Epithelial cell of proximal tubule (primary cell): ENCODE results near the gene THSD7A. TPM values are rescaled to one million over a fixed set of nuclear protein-coding genes. Genes with fewer than 3 reads are reported as not detected.

Experiments
- DNase-seq: peaks from one replicate; pipeline ENCODE4 v3.0.0-alpha.2; 2011; ENCODE audit warnings: low read depth
- H3K4me3 ChIP-seq: 2 replicates; pipeline ENCODE4 v1.5.1; 2011; ENCODE audit warnings: low read depth, mild to moderate bottlenecking, low read length
- total RNA-seq: library from RNA; depleted of rRNA; stranded (reverse); fragments of >200 nt; gene quantifications from 2 replicates; pipeline ENCODE4 v1.2.3, GENCODE V29; 2015
- TF ChIP-seq, protein P1 (sequence below): conservative IDR thresholded peaks from 2 replicates; pipeline ENCODE4 v1.5.1; 2012; ENCODE audit warnings: low read depth, mild to moderate bottlenecking, low read length

The THSD7A gene
- total RNA-seq, 1 donor from 2014 or later = 2.0 TPM

DNA sequence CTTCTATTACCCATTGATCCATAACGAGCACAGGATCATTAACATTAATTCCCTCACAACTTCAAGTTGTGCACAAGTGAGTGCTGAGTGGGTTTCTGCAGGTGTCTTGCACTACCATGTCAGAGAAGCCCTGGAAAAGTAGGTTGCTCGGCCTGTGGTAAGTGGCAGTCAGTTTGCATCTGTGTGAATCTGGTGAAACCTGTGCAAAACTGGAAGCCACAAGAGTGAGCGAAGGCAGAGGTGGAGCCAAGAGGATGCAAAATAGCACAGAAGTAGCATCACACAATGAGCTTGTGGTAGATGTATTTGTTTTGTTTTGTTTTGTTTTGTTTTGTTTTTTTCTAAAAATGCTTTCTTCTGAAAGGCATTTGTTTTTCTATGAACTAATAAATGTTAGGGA is 181.5 kb downstream of the THSD7A start:
- TF ChIP-seq, protein P1, sequence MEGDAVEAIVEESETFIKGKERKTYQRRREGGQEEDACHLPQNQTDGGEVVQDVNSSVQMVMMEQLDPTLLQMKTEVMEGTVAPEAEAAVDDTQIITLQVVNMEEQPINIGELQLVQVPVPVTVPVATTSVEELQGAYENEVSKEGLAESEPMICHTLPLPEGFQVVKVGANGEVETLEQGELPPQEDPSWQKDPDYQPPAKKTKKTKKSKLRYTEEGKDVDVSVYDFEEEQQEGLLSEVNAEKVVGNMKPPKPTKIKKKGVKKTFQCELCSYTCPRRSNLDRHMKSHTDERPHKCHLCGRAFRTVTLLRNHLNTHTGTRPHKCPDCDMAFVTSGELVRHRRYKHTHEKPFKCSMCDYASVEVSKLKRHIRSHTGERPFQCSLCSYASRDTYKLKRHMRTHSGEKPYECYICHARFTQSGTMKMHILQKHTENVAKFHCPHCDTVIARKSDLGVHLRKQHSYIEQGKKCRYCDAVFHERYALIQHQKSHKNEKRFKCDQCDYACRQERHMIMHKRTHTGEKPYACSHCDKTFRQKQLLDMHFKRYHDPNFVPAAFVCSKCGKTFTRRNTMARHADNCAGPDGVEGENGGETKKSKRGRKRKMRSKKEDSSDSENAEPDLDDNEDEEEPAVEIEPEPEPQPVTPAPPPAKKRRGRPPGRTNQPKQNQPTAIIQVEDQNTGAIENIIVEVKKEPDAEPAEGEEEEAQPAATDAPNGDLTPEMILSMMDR = no peak
- H3K4me3 ChIP-seq = no peak overlapping the region
- DNase-seq = no peak

DNA sequence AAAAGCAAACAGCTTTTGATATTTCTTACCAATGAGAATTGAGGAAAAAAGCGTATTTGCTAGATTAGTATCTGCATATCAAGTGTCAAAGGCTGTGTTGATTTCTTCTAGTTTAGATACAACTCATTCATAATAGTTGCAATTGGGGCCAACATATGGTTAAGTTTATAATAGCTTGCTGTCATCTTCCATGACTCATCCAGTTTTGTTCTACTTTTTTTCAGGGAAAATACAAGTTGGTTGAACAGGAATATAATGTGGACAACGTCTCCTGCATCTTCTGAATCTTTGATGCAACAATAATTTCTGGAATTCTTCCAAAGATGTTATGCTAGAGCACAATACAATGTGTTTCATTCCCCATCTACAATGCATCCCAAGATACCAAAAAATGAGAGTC is 182.0 kb downstream of the THSD7A start:
- TF ChIP-seq, protein P1 = no peak
- no peak overlapping the region for H3K4me3 ChIP-seq
- no peak for DNase-seq

DNA sequence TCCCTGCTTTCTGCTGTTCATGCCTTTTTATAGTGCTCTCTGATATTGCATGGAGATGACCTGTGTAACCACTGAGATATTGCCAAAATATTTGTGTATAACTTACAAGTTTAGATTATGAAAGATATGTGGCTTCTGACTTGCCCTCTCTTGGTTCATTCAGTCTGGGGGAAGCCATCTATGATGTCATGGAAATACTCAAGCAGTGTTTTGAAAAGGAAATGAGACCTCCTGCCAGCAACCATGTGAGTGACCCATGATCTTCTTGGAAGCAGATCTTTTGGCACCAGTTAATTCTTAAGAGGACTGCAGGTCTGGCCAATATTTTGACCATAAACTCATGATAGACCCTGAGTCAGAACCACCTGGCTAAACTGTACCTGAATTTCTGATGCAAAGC is 183.0 kb downstream of the THSD7A start:
- no peak for DNase-seq
- no peak overlapping the region for H3K4me3 ChIP-seq
- TF ChIP-seq, protein P1 = no peak

DNA sequence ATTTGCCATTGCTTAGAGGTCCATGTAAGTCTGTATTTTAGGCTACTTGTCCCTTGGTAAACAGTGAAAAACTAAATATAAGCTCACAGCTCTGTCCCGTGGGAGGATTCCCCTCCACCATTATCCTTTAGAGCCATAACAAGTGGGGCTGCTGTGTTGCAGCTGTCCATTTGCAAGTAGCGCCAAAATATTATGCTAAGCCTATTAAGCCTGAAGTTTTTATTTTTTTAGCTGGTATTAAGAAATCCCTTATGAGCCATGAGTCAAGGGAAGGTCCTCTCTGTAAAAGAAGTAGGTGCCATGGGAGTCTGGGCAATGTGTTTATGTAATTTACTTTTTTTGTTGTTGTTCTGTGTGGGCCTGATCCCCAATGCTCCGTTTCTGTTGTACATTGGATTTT is 183.9 kb downstream of the THSD7A start:
- DNase-seq = no peak
- no peak overlapping the region for H3K4me3 ChIP-seq
- TF ChIP-seq, protein P1 = no peak

DNA sequence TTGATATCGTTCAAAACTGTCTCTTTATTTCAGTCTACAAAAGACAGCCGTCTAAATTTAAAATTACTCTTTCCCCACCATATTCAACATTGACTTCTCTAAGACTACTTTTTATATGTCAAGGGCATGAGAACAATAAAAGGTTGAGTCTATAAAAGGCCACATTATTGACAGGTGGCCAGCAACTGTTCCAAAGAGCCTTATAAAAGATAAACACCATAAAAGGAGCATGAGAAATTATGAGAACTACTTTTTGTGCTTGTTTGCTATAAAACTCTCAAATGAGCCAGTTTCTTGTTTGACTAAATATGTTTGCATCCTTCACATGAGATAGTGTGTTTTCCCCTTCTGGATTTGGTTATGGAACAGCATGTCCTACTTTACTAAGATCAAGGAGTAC is 189.2 kb downstream of the THSD7A start:
- TF ChIP-seq, protein P1 = no peak
- H3K4me3 ChIP-seq = no peak overlapping the region
- no peak for DNase-seq

DNA sequence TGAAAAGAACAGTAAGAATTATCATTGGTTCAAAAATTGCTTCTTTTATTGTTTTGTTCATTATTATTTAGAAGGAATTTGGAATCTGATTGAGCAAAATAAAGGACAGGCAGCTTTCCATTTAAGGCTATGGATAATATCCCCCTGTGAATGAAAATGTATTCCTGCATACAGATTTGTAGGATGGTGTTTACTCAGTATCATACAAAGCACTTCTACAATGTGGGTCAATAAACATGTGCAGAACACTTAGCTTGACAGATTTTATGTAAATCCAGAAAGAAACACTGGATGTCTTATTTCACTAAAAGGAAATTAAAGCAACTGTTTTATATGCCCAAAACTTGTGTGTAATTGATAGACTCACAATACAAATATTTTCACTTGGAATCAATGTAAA is 189.7 kb downstream of the THSD7A start:
- TF ChIP-seq, protein P1 = no peak
- no peak overlapping the region for H3K4me3 ChIP-seq
- DNase-seq = no peak

DNA sequence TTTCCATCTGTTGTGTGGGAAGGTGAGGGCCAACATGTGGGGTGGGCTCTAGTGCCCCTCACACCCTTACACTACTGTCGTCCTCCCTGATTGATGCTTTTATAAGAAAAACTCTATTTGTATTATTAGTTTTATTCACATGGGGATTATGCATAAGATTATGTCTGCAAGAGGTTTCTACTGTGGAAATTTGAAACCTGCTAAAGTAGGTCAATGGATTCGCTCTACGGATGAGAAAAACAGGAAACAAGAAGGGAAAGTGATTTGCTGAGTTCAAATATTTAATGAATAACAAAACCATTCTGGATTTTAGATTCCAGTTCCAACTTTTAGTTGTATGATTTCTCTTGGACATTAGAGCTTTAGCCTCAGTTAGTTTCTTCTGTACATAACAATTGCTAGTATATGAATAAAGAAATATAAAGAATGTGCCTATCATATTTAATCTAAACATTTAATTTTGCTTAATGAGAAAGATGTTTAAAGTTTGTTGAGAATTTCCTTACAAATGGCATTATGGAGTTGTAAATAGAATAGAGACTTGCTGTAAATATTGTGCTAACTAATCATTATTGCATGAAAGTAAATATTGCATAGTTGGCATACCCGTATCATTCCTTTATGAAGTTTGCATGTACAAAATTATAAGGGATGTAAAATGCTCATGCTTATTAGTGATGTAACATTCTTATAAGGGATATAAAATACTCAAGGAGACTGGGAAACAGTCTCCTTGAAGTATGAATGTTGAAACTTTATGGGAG is 193.8 kb downstream of the THSD7A start:
- no peak overlapping the region for H3K4me3 ChIP-seq
- TF ChIP-seq, protein P1 = no peak
- DNase-seq = no peak
